ENCODE measurements around the gene SLC7A6.

DNA sequence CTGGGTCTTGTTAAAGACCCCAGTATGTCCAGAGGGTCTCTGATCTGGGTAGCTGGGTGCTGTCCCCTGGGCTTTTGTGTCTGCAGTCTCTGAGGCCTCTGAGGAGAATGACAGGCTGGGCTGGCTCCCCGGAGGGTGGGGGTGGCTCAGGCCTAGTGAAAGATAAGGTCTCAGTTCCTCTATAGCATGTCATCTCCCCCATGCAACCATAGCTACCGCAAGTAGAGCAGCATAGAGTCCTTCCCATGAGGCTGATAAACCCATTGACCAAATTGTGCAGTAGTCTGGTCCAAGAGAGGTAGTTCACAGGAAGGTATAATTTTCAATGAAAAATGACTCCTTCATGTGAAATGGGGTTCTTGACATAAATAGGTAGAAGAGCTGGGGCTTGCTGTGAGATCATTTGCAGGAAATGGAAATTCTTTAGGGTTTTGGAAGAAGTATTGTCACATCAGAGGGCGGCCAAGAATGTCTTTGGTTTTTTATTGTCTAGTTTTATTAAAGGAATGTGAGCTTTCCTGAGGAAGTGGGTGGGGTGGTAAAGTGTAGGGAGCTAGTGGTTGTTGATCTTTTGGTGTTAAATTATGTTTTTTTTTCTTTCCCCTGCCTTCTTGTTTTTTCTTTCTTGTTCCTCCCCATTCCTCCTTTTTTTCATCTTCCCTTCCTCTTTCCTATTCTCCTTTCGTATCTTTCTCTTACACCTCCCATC is 25.4 kb downstream of the SLC7A6 start:
- TF ChIP-seq, protein P1, sequence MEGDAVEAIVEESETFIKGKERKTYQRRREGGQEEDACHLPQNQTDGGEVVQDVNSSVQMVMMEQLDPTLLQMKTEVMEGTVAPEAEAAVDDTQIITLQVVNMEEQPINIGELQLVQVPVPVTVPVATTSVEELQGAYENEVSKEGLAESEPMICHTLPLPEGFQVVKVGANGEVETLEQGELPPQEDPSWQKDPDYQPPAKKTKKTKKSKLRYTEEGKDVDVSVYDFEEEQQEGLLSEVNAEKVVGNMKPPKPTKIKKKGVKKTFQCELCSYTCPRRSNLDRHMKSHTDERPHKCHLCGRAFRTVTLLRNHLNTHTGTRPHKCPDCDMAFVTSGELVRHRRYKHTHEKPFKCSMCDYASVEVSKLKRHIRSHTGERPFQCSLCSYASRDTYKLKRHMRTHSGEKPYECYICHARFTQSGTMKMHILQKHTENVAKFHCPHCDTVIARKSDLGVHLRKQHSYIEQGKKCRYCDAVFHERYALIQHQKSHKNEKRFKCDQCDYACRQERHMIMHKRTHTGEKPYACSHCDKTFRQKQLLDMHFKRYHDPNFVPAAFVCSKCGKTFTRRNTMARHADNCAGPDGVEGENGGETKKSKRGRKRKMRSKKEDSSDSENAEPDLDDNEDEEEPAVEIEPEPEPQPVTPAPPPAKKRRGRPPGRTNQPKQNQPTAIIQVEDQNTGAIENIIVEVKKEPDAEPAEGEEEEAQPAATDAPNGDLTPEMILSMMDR (IDR thresholded peaks at IDR 0.05), result no peak
- TF ChIP-seq RAD21 (conservative IDR thresholded peaks at IDR 0.05 in 1 of 2, IDR thresholded peaks at IDR 0.05 in 1 of 2) (no peak), POLR2A (IDR thresholded peaks at IDR 0.05; ENCODE audit: low read length) (no peak), SREBF2 (IDR thresholded peaks at IDR 0.05) (no peak), HEYL (CRISPR knock-in tag; IDR thresholded peaks at IDR 0.05) (no peak)
- TF ChIP-seq, protein P2, sequence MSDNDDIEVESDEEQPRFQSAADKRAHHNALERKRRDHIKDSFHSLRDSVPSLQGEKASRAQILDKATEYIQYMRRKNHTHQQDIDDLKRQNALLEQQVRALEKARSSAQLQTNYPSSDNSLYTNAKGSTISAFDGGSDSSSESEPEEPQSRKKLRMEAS (IDR thresholded peaks at IDR 0.05), result no peak
- TF ChIP-seq, protein P3, sequence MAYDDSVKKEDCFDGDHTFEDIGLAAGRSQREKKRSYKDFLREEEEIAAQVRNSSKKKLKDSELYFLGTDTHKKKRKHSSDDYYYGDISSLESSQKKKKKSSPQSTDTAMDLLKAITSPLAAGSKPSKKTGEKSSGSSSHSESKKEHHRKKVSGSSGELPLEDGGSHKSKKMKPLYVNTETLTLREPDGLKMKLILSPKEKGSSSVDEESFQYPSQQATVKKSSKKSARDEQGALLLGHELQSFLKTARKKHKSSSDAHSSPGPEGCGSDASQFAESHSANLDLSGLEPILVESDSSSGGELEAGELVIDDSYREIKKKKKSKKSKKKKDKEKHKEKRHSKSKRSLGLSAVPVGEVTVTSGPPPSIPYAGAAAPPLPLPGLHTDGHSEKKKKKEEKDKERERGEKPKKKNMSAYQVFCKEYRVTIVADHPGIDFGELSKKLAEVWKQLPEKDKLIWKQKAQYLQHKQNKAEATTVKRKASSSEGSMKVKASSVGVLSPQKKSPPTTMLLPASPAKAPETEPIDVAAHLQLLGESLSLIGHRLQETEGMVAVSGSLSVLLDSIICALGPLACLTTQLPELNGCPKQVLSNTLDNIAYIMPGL (CRISPR knock-in tag; IDR thresholded peaks at IDR 0.05; ENCODE audit: borderline replicate concordance), result no peak
- TF ChIP-seq, protein P4, sequence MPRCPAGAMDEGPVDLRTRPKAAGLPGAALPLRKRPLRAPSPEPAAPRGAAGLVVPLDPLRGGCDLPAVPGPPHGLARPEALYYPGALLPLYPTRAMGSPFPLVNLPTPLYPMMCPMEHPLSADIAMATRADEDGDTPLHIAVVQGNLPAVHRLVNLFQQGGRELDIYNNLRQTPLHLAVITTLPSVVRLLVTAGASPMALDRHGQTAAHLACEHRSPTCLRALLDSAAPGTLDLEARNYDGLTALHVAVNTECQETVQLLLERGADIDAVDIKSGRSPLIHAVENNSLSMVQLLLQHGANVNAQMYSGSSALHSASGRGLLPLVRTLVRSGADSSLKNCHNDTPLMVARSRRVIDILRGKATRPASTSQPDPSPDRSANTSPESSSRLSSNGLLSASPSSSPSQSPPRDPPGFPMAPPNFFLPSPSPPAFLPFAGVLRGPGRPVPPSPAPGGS (IDR thresholded peaks at IDR 0.05), result no peak
- TF ChIP-seq, protein P5, sequence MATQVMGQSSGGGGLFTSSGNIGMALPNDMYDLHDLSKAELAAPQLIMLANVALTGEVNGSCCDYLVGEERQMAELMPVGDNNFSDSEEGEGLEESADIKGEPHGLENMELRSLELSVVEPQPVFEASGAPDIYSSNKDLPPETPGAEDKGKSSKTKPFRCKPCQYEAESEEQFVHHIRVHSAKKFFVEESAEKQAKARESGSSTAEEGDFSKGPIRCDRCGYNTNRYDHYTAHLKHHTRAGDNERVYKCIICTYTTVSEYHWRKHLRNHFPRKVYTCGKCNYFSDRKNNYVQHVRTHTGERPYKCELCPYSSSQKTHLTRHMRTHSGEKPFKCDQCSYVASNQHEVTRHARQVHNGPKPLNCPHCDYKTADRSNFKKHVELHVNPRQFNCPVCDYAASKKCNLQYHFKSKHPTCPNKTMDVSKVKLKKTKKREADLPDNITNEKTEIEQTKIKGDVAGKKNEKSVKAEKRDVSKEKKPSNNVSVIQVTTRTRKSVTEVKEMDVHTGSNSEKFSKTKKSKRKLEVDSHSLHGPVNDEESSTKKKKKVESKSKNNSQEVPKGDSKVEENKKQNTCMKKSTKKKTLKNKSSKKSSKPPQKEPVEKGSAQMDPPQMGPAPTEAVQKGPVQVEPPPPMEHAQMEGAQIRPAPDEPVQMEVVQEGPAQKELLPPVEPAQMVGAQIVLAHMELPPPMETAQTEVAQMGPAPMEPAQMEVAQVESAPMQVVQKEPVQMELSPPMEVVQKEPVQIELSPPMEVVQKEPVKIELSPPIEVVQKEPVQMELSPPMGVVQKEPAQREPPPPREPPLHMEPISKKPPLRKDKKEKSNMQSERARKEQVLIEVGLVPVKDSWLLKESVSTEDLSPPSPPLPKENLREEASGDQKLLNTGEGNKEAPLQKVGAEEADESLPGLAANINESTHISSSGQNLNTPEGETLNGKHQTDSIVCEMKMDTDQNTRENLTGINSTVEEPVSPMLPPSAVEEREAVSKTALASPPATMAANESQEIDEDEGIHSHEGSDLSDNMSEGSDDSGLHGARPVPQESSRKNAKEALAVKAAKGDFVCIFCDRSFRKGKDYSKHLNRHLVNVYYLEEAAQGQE (IDR thresholded peaks at IDR 0.05), result no peak
